GM18861 (cell line): ENCODE results near the gene PLPPR5.

ENCODE experiments used
- ATAC-seq: cut with Tn5 transposase; IDR thresholded peaks from one replicate; pipeline ENCODE4 v1.9.1; 2021; ENCODE audit not compliant: unreplicated experiment

PLPPR5 gene

DNA sequence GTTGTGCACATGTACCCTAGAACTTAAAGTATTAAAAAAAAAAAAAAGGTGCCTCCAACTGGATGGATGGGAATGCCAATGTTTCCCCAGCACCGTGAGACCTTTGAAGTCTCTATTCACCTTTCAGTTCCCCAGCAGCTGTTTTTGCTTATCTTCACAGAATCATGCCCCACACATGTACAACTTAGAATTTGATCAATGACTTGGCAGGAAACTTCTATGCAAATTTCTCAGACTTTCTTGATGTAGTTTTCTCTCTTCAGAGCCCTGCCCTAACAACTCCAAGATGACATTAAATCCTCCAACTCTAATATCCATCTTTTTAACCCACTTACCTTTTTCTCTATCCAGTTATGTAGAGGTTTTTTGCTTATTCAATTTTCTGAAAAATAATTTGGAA, 144.3 kb downstream of the PLPPR5 start:
- ATAC-seq = no peak

DNA sequence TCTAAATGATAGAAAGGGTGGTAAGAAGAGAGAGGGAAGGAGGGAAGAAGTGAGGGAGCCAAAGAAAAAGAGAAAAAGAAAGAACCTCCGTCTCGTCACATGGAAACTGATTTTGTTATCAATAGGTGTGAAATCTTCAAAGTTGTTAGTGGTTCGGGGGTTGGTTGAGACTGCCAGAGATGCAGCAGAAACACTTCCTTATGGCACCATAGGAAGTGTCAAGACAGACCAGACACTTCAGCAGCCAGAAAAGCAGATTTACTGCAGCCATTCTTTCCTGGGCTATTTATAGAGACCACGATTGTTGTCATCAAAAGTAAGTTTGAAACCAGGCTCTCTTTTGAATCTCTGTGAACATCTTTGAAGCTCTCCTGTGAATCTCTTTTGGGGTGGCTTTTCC, 150.5 kb downstream of the PLPPR5 start:
- no peak for ATAC-seq

DNA sequence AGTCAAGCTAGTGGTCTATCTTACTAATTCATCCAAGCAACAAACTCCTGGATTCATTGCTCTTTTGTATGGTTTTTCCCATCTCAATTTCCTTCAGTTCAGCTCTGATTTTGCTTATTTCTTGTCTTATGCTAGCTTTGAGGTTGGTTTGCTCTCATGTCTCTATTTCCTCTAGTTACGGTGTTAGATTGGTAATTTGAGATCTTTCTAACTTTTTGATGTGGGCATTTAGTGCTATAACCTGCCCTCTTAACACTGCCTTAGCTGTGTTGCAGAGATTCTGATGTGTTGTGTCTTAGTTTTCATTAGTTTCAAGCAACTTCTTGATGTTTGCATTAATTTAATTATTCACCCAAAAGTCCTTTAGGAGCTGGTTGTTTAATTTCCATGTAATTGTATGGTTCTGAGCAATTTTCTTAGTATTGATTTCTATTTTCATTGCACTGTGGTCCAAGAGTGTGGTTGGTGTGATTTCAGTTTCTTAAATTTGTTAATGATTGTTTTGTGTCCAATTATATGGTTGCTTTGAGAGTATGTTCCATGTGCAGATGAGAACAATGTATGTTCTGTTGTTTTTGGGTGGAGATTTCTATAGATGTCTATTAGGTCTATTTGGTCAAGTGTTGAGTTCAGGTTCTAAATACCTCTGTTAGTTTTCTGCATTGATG, 154.6 kb downstream of the PLPPR5 start:
- peak; percentile 54 for ATAC-seq

DNA sequence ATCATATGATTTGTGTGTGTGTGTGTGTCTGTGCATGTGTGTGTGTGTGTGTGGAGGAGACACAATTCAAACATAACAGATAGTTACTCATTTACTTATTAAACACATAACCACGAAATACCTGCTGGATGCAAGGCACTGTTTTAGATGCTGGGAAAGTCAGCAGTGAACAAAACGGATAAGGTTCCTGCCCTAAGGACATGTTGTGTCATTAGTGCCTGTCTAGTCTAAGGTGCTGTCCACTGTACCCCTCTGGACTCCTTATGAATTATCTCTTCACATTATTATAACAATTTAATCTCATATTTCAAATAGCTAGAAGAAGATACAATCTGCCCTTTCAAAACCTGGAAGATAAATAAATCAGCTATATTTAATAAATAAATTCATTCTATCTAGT, 162.4 kb downstream of the PLPPR5 start:
- ATAC-seq = no peak
